ENCODE measurements around the gene CACNG5.

- TF ChIP-seq CTCF (IDR thresholded peaks at IDR 0.05) (no peak), POLR2A (IDR thresholded peaks at IDR 0.05) (no peak)
Observed at GRCh38 chr17:66811683-66812054, 23.2 kb upstream of the CACNG5 start.
